ENCODE data around the gene CFAP61.

CFAP61 gene

DNA sequence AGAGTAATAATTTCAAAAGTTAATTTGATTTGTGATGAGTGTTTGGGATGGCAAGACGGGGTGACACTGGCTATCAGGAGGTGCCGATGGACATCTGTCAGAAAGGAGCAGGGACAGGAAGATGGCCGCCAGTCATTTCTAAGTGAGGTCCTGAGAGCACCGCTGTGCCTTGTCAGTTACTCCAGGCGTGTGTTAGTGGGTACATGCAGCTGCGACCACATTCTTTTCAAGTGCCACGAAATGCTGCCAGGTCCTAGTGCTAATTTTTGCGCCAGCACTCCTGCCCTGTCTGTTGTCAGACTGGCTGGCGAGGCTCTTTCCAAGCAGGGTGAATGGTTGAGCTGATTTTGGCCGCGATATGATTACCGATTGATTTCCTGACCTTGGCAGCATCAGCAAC is 251.0 kb downstream of the CFAP61 start:
- Histone ChIP-seq H3K36me3 (ENCODE audit: low read length) (no peaks in the 10 kb centered on the region), H3K27me3 (ENCODE audit: low read length) (no peaks in the 10 kb centered on the region)

GRCh38 chr20:20303742-20304141 is 251.4 kb downstream of the CFAP61 start:
- H3F3A ChIP-seq (ENCODE audit: insufficient read depth) = no peaks in the 10 kb centered on the region
- H3K4me2 ChIP-seq (ENCODE audit: low read depth, low read length, poor library complexity, severe bottlenecking) = no peak overlapping the region
- no peak overlapping the region for H3K4me3 ChIP-seq (ENCODE audit: insufficient read depth, low read length, poor library complexity, severe bottlenecking)
- no peak overlapping the region for H2AFZ ChIP-seq (ENCODE audit: low read depth, low read length, severe bottlenecking)
- H3K9me2 ChIP-seq (replicated peaks; ENCODE audit: insufficient read depth, low read length) = no peaks in the 10 kb centered on the region
- no peaks in the 10 kb centered on the region for H3K79me2 ChIP-seq (ENCODE audit: insufficient read depth, low read length)
- no peak overlapping the region for H3K27ac ChIP-seq (ENCODE audit: low read depth, low read length)
- H3K9ac ChIP-seq (ENCODE audit: low read length) = no peak overlapping the region
- no peaks in the 10 kb centered on the region for H4K20me1 ChIP-seq (ENCODE audit: low read depth, low read length)
- TF ChIP-seq, protein P1, sequence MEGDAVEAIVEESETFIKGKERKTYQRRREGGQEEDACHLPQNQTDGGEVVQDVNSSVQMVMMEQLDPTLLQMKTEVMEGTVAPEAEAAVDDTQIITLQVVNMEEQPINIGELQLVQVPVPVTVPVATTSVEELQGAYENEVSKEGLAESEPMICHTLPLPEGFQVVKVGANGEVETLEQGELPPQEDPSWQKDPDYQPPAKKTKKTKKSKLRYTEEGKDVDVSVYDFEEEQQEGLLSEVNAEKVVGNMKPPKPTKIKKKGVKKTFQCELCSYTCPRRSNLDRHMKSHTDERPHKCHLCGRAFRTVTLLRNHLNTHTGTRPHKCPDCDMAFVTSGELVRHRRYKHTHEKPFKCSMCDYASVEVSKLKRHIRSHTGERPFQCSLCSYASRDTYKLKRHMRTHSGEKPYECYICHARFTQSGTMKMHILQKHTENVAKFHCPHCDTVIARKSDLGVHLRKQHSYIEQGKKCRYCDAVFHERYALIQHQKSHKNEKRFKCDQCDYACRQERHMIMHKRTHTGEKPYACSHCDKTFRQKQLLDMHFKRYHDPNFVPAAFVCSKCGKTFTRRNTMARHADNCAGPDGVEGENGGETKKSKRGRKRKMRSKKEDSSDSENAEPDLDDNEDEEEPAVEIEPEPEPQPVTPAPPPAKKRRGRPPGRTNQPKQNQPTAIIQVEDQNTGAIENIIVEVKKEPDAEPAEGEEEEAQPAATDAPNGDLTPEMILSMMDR (IDR thresholded peaks at IDR 0.05; ENCODE audit: insufficient read depth, low read length, poor library complexity, severe bottlenecking) = no peak
- TF ChIP-seq EZH2phosphoT487 (conservative IDR thresholded peaks at IDR 0.05; ENCODE audit: low read length) = no peak
- no peaks in the 10 kb centered on the region for H3K27me3 ChIP-seq (ENCODE audit: low read length)
- H3K36me3 ChIP-seq (ENCODE audit: low read length) = no peaks in the 10 kb centered on the region
- no peaks in the 10 kb centered on the region for H3K9me3 ChIP-seq (ENCODE audit: insufficient read depth, low read length)

More for the DNA sequence above, 251.0 kb downstream of the CFAP61 start:
- no peaks in the 10 kb centered on the region for H3K9me2 ChIP-seq (replicated peaks; ENCODE audit: insufficient read depth, low read length)
- no peaks in the 10 kb centered on the region for H4K20me1 ChIP-seq (ENCODE audit: low read depth, low read length)
- H3K9me3 ChIP-seq (ENCODE audit: insufficient read depth, low read length) = no peaks in the 10 kb centered on the region
- no peak overlapping the region for H3K4me3 ChIP-seq (ENCODE audit: insufficient read depth, low read length, poor library complexity, severe bottlenecking)
- H2AFZ ChIP-seq (ENCODE audit: low read depth, low read length, severe bottlenecking) = no peak overlapping the region
- H3K79me2 ChIP-seq (ENCODE audit: insufficient read depth, low read length) = no peaks in the 10 kb centered on the region
- TF ChIP-seq, protein P1 (IDR thresholded peaks at IDR 0.05; ENCODE audit: insufficient read depth, low read length, poor library complexity, severe bottlenecking) = no peak
- no peak for TF ChIP-seq EZH2phosphoT487 (conservative IDR thresholded peaks at IDR 0.05; ENCODE audit: low read length)
- no peak overlapping the region for H3K27ac ChIP-seq (ENCODE audit: low read depth, low read length)
- H3K4me2 ChIP-seq (ENCODE audit: low read depth, low read length, poor library complexity, severe bottlenecking) = no peak overlapping the region
- H3K9ac ChIP-seq (ENCODE audit: low read length) = no peak overlapping the region
- no peaks in the 10 kb centered on the region for H3F3A ChIP-seq (ENCODE audit: insufficient read depth)

DNA sequence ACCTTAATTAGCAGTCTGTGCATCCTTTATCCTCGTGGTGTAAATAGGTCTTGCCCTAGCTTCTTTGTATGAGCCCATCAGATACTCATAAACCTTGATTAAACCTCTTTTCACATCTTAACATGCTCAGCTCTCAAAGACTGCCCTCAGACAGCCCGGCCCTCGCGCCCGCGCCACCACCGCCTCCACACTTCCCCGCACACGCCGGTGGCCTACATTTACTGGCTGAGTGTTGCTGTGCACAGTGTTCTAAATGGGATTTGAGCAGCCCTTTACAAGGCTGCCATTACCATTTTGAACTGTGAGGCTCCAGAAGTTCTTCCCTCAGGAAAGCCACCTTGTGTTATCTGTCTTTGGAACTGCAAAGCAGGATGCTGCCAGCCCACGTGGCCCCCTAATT is 252.6 kb downstream of the CFAP61 start:
- Histone ChIP-seq H2AFZ (ENCODE audit: low read depth, low read length, severe bottlenecking) (no peak overlapping the region), H3K9ac (ENCODE audit: low read length) (no peak overlapping the region), H3K27ac (ENCODE audit: low read depth, low read length) (no peak overlapping the region), H3K4me3 (ENCODE audit: insufficient read depth, low read length, poor library complexity, severe bottlenecking) (no peak overlapping the region), H4K20me1 (ENCODE audit: low read depth, low read length) (no peaks in the 10 kb centered on the region), H3K4me2 (ENCODE audit: low read depth, low read length, poor library complexity, severe bottlenecking) (no peak overlapping the region), H3K9me3 (ENCODE audit: insufficient read depth, low read length) (no peaks in the 10 kb centered on the region), H3K79me2 (ENCODE audit: insufficient read depth, low read length) (no peaks in the 10 kb centered on the region), H3K36me3 (ENCODE audit: low read length) (no peaks in the 10 kb centered on the region), H3K9me2 (replicated peaks; ENCODE audit: insufficient read depth, low read length) (no peaks in the 10 kb centered on the region), H3K27me3 (ENCODE audit: low read length) (no peaks in the 10 kb centered on the region), H3F3A (ENCODE audit: insufficient read depth) (no peaks in the 10 kb centered on the region)
- TF ChIP-seq EZH2phosphoT487 (conservative IDR thresholded peaks at IDR 0.05; ENCODE audit: low read length) = no peak
- TF ChIP-seq, protein P1 (IDR thresholded peaks at IDR 0.05; ENCODE audit: insufficient read depth, low read length, poor library complexity, severe bottlenecking) = no peak
